ENCODE data around the gene PDK2.

Gene PDK2

GRCh38 chr17:50120475-50121253 is 25.5 kb downstream of the PDK2 start:
- no peak for DNase-seq

GRCh38 chr17:50122945-50123344 is 27.8 kb downstream of the PDK2 start:
- DNase-seq: no peak

GRCh38 chr17:50123649-50124349 is 28.6 kb downstream of the PDK2 start:
- peak; percentile 5 for DNase-seq

GRCh38 chr17:50125420-50125997 is 30.4 kb downstream of the PDK2 start:
- no peak for DNase-seq

GRCh38 chr17:50127697-50128361 is 32.7 kb downstream of the PDK2 start:
- no peak for DNase-seq

GRCh38 chr17:50128441-50129352 is 33.5 kb downstream of the PDK2 start:
- no peak for DNase-seq

- DNase-seq: no peak
Observed at GRCh38 chr17:50129353-50129727, 34.2 kb downstream of the PDK2 start.

- no peak for DNase-seq
Observed at GRCh38 chr17:50129728-50130558, 34.8 kb downstream of the PDK2 start, which contains the start of gene SAMD14. TSS of gene SAMD14 (minus strand) at chr17:50130160. CDS start at chr17:50124959, 5,201 bp downstream.

- peak; percentile 62 for DNase-seq
Observed at GRCh38 chr17:50130559-50131305, 35.6 kb downstream of the PDK2 start.

- no peak for DNase-seq
Observed at GRCh38 chr17:50132104-50132794, 37.1 kb downstream of the PDK2 start.

GRCh38 chr17:50133028-50133768 is 38.0 kb downstream of the PDK2 start:
- no peak for DNase-seq

- no peak for DNase-seq
Observed at GRCh38 chr17:50133769-50134099, 38.6 kb downstream of the PDK2 start.

GRCh38 chr17:50134206-50135110 is 39.3 kb downstream of the PDK2 start:
- DNase-seq: no peak

- DNase-seq: no peak
Observed at GRCh38 chr17:50135316-50136095, 40.4 kb downstream of the PDK2 start.

- no peak for DNase-seq
Observed at GRCh38 chr17:50136096-50136687, 41.0 kb downstream of the PDK2 start.

GRCh38 chr17:50137042-50137441 is 41.9 kb downstream of the PDK2 start:
- no peak for DNase-seq

GRCh38 chr17:50139185-50139783 is 44.1 kb downstream of the PDK2 start:
- DNase-seq: no peak

All from NCI-H2029 (cell line).